K562 treated with DMSO at 1 percent for 12 hours (cell line): ENCODE results near the gene GRIK4. TPM values are rescaled to one million over a fixed set of nuclear protein-coding genes. Genes with fewer than 3 reads are reported as not detected.

Experiments
- total RNA-seq: library from RNA; unstranded; fragments of 300-600 nt; gene quantifications from 2 replicates; pipeline ENCODE4 v1.2.3, GENCODE V29; 2022; ENCODE audit not compliant: insufficient read depth

GRIK4 gene, protein sequence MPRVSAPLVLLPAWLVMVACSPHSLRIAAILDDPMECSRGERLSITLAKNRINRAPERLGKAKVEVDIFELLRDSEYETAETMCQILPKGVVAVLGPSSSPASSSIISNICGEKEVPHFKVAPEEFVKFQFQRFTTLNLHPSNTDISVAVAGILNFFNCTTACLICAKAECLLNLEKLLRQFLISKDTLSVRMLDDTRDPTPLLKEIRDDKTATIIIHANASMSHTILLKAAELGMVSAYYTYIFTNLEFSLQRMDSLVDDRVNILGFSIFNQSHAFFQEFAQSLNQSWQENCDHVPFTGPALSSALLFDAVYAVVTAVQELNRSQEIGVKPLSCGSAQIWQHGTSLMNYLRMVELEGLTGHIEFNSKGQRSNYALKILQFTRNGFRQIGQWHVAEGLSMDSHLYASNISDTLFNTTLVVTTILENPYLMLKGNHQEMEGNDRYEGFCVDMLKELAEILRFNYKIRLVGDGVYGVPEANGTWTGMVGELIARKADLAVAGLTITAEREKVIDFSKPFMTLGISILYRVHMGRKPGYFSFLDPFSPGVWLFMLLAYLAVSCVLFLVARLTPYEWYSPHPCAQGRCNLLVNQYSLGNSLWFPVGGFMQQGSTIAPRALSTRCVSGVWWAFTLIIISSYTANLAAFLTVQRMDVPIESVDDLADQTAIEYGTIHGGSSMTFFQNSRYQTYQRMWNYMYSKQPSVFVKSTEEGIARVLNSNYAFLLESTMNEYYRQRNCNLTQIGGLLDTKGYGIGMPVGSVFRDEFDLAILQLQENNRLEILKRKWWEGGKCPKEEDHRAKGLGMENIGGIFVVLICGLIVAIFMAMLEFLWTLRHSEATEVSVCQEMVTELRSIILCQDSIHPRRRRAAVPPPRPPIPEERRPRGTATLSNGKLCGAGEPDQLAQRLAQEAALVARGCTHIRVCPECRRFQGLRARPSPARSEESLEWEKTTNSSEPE
- total RNA-seq: not detected in 2 replicates

DNA sequence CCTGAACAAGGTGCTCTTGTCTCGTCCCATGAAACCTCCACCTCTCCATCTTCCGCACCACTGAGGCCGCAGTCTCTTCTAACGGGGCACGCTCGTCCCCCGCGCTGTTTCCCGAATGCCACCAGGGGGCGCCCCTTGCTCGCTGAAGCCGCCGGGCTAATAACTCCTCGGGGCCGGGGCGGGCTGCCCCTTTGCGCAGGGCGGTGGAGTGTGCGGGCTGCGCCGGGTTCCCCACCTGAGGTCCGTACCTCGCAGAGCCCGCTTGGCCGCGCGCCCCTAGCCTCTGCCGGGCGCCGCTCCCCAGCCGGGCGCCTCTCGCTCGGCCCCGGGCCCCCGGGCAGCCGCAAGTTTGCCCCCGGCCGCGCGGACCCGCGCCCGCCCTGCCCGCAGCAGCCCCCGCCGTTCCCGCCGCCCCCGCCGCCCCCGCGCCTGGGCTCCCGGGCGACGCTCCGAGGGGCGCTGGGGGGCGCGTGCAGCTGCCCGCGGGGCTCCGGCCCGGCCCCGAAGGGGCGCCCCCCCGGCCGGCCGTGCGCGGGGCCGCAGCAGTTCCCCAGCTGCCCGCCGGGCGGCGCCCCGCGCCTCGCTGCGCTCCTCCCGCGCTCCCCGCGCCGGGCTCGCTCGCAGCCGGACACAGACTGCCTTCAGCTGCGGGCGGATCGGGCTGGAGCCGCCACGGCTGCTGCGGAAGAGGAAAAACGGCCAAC lies at the start of gene GRIK4:
TSS of gene GRIK4 (plus strand) at position 633 of the 704 bp plus-strand sequence. CDS start 148,571 bp downstream, outside the sequence.

DNA sequence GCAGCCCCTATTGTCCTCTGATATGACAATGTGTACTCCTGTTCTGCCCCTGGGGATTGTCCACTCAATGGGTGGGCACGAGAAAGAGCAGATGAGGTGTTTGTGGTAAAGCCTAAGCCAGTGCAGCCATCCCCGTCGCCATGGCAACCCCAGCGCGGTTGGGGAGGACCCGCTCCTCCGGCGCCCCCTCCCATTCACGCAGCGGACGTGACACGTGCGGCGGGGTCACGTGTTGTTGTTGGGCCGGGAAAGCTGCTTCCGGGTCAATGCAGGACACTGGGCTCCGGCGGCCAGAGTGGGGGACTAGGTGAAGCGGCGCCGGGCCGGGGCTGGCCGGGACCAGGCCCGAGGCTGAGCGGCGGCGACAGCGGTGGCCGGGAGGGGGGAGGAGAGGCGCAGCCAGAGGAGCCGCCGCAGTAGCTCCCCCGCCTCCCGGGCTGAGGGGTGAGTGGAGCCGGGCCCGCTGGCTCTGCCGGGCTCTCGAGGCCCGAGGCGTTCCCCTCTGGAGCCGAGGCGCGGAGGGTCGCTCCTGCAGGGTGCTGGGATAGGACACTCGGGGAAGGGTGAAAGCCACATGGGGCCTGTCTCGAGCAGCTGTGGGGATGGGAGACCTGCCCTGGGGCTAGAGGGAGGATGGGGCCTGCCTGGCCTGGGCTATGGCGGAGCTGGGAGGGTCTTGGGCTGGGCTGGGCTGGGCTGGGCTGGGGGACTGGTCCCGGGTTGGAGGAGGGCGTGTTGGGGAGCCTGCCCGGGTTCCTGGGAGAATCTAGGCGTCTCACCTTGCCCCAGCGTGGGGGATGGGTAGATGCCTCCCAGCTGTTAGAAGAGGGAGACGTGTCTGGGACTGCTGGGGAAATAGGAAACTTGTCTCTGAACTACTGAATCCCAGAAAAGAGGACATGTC lies 512.6 kb downstream of the GRIK4 start, which contains the start of gene TBCEL:
TSS of gene TBCEL (plus strand) at position 255 of the 904 bp plus-strand sequence. CDS start 21,589 bp downstream, outside the sequence.

Other genes with a start within 250 kb of the GRIK4 start
- 0.77 and 1.1 TPM in 2 replicates for gene TLCD5, start 186.4 kb upstream of the GRIK4 start, total RNA-seq
- 7.9 and 53.4 TPM in 2 replicates for gene ARHGEF12, start 175.3 kb upstream of the GRIK4 start, total RNA-seq